Ishikawa (cell line): ENCODE data around the gene SBK1.

Source experiments
- CEBPB ChIP-seq: IDR thresholded peaks from 2 replicates; pipeline ENCODE4 v1.6.1; 2012
- CREB1 ChIP-seq: IDR thresholded peaks from 2 replicates; pipeline ENCODE4 v1.6.1; 2012; ENCODE audit warnings: low read depth
- EGR1 ChIP-seq: IDR thresholded peaks from 2 replicates; pipeline ENCODE4 v1.6.1; 2012
- EP300 ChIP-seq: IDR thresholded peaks from 2 replicates; pipeline ENCODE4 v1.6.1; 2012; ENCODE audit warnings: borderline replicate concordance
- FOXM1 ChIP-seq: IDR thresholded peaks from 2 replicates; pipeline ENCODE4 v1.6.1; 2012; ENCODE audit warnings: low read depth, borderline replicate concordance
- NFIC ChIP-seq: IDR thresholded peaks from 2 replicates; pipeline ENCODE4 v1.6.1; 2012
- RAD21 ChIP-seq: IDR thresholded peaks from 2 replicates; pipeline ENCODE4 v1.6.1; 2012; ENCODE audit warnings: low read depth
- TAF1 ChIP-seq: IDR thresholded peaks from 2 replicates; pipeline ENCODE4 v1.6.1; 2012; ENCODE audit warnings: low read depth, mild to moderate bottlenecking
- TCF12 ChIP-seq: IDR thresholded peaks from 2 replicates; pipeline ENCODE4 v1.6.1; 2012; ENCODE audit warnings: low read depth
- TEAD4 ChIP-seq: IDR thresholded peaks from 2 replicates; pipeline ENCODE4 v1.6.1; 2012
- YY1 ChIP-seq: IDR thresholded peaks from 2 replicates; pipeline ENCODE4 v1.6.1; 2012; ENCODE audit warnings: low read depth
- ZBTB7A ChIP-seq: IDR thresholded peaks from 2 replicates; pipeline ENCODE4 v1.6.1; 2012; ENCODE audit warnings: low read depth
- TF ChIP-seq, protein P1 (sequence below): IDR thresholded peaks from 2 replicates; pipeline ENCODE4 v1.6.1; 2012
- TF ChIP-seq, protein P2 (sequence below): IDR thresholded peaks from 2 replicates; pipeline ENCODE4 v1.6.1; 2012; ENCODE audit warnings: low read depth, mild to moderate bottlenecking
- TF ChIP-seq, protein P3 (sequence below): IDR thresholded peaks from 2 replicates; pipeline ENCODE4 v1.6.1; 2012

The SBK1 gene

DNA sequence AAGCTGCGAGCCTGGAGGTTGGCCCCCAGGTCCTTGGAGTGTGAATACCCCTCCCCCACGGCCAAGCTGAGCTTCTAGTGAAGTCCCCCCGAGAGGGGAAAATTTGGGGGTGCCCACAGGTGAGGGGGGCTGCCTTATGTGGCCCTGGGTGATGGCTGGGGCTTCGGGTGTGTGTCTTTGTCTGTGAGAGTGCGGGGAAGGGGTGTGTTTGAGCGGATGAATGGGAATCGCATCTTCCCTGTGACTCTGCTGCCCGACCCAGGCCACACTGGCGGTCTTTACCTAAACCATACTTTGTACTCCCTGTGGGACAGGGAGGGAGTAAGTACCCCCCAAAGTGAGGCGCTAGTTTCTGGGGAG lies 1.3 kb downstream of the SBK1 start:
- no peak for TF ChIP-seq TCF12

DNA sequence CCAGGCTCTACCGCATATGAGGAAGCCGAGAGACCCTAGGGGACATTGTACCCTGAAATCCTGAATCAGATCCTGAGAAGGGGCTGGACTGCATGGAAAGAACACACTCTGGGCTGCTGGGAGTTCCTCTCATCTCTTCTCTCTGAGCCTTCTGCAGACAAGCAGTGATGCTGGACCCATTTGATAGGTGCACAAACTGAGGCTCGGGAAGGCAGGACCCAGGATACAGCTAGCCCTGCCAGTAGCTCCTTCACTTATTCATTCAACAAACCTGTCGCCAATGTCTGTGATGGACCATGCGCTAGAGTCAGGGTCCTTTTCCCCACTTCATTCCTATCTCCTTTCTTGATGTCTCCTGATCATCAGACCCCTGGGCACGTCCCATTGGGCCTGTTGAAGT lies 1.9 kb downstream of the SBK1 start:
- TF ChIP-seq EP300: no peak
- no peak for TF ChIP-seq FOXM1
- TF ChIP-seq, protein P1, sequence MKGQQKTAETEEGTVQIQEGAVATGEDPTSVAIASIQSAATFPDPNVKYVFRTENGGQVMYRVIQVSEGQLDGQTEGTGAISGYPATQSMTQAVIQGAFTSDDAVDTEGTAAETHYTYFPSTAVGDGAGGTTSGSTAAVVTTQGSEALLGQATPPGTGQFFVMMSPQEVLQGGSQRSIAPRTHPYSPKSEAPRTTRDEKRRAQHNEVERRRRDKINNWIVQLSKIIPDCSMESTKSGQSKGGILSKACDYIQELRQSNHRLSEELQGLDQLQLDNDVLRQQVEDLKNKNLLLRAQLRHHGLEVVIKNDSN: no peak
- TF ChIP-seq TEAD4: no peak
- TF ChIP-seq RAD21: no peak
- TF ChIP-seq CREB1: no peak
- TF ChIP-seq, protein P2, sequence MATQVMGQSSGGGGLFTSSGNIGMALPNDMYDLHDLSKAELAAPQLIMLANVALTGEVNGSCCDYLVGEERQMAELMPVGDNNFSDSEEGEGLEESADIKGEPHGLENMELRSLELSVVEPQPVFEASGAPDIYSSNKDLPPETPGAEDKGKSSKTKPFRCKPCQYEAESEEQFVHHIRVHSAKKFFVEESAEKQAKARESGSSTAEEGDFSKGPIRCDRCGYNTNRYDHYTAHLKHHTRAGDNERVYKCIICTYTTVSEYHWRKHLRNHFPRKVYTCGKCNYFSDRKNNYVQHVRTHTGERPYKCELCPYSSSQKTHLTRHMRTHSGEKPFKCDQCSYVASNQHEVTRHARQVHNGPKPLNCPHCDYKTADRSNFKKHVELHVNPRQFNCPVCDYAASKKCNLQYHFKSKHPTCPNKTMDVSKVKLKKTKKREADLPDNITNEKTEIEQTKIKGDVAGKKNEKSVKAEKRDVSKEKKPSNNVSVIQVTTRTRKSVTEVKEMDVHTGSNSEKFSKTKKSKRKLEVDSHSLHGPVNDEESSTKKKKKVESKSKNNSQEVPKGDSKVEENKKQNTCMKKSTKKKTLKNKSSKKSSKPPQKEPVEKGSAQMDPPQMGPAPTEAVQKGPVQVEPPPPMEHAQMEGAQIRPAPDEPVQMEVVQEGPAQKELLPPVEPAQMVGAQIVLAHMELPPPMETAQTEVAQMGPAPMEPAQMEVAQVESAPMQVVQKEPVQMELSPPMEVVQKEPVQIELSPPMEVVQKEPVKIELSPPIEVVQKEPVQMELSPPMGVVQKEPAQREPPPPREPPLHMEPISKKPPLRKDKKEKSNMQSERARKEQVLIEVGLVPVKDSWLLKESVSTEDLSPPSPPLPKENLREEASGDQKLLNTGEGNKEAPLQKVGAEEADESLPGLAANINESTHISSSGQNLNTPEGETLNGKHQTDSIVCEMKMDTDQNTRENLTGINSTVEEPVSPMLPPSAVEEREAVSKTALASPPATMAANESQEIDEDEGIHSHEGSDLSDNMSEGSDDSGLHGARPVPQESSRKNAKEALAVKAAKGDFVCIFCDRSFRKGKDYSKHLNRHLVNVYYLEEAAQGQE: no peak
- no peak for TF ChIP-seq YY1
- no peak for TF ChIP-seq CEBPB
- no peak for TF ChIP-seq ZBTB7A
- TF ChIP-seq EGR1: no peak
- TF ChIP-seq NFIC: no peak
- TF ChIP-seq, protein P3, sequence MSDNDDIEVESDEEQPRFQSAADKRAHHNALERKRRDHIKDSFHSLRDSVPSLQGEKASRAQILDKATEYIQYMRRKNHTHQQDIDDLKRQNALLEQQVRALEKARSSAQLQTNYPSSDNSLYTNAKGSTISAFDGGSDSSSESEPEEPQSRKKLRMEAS: no peak
- TF ChIP-seq TAF1: no peak

DNA sequence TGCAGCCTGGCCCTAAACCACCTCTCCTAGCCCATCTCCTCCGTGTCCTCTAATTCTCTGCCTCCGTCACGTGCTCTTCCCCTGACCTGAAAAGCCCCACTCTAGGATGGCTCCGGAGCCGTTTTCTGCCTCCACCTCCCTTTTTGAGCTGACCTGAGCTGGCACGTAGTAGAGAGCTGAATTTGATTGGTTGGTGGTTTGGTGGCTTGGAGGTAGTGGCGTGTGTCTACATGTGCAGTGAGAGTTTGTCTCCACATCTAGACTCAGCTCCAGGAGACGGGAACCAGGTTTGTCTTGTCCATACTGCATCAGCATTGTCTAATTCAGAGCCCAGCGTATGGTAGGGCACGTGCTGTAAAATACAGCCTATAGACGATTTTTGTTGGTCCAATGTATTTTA lies 3.0 kb downstream of the SBK1 start:
- no peak for TF ChIP-seq CREB1
- TF ChIP-seq, protein P3: no peak
- no peak for TF ChIP-seq TEAD4
- no peak for TF ChIP-seq EP300
- no peak for TF ChIP-seq RAD21
- TF ChIP-seq, protein P1: no peak
- no peak for TF ChIP-seq TAF1
- TF ChIP-seq, protein P2: no peak
- no peak for TF ChIP-seq NFIC

DNA sequence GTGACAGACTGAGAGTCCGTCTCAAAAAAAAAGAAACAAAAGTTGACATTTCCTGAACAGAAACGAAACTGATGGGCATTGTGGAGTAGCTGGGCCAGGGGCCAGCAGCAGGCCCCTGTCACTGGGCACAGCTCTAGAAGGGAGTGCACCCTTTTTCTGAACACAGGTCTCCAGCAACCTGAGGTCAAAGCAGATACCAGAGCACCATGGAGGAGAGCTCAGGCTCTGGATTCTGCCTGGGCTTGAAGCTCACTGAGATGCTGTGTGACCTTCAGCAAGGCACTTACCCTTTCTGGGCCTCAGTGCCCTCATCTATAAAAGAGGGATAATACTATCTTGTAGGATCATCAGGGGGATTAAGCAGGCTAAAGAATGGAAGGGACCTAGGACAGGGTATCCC lies 5.0 kb downstream of the SBK1 start:
- TF ChIP-seq, protein P2: no peak
- no peak for TF ChIP-seq FOXM1
- no peak for TF ChIP-seq YY1
- TF ChIP-seq RAD21: no peak
- no peak for TF ChIP-seq TCF12
- TF ChIP-seq TAF1: no peak
- no peak for TF ChIP-seq ZBTB7A
- no peak for TF ChIP-seq NFIC
- TF ChIP-seq CEBPB: no peak
- no peak for TF ChIP-seq EGR1
- TF ChIP-seq, protein P3: no peak
- TF ChIP-seq EP300: no peak
- TF ChIP-seq CREB1: no peak
- TF ChIP-seq, protein P1: no peak
- no peak for TF ChIP-seq TEAD4
